NCI-H82 treated with DMSO at 0.1 percent for 48 hours (cell line): ENCODE data around the gene KIR2DL3.

ENCODE experiments used
- DNase-seq: peaks from one replicate; lab custom pipeline; 2025; ENCODE audit not compliant: unreplicated experiment; lab: John Stamatoyannopoulos, UW

KIR2DL3 gene

GRCh38 chr19:54791476-54791875 is 53.2 kb downstream of the KIR2DL3 start:
- DNase-seq = no peak

- DNase-seq = no peak
Measured at GRCh38 chr19:54792814-54793213, 54.5 kb downstream of the KIR2DL3 start.

- DNase-seq = no peak
Measured at GRCh38 chr19:54795758-54796157, 57.4 kb downstream of the KIR2DL3 start.
